HG02642 (cell line): ENCODE measurements around the gene MRPL23.

Experiments
- ATAC-seq: cut with Tn5 transposase; IDR thresholded peaks from one replicate; pipeline ENCODE4 v1.9.1; 2021; ENCODE audit warnings: mild to moderate bottlenecking; ENCODE audit not compliant: unreplicated experiment, poor library complexity

The MRPL23 gene

DNA sequence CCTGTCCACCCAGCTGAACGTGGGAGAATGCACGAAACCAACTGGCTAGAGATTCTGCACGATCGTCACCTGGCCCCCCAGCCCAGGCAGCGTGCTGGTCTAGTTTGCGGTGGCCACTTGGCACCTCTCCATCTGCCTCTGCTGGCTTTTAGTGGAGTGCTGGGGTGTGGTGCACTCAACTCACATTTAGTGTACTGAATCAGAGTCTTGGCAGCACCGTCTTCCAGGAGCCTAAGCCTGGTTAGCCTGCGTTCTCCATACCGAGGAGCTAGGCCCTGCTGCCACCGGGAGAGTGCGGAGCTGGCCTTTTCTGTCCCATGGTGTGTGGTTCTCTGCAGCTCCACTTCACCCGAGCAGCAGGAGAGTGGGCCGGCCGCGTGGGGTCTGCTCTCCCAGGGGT is 2.8 kb downstream of the MRPL23 start:
- no peak for ATAC-seq

DNA sequence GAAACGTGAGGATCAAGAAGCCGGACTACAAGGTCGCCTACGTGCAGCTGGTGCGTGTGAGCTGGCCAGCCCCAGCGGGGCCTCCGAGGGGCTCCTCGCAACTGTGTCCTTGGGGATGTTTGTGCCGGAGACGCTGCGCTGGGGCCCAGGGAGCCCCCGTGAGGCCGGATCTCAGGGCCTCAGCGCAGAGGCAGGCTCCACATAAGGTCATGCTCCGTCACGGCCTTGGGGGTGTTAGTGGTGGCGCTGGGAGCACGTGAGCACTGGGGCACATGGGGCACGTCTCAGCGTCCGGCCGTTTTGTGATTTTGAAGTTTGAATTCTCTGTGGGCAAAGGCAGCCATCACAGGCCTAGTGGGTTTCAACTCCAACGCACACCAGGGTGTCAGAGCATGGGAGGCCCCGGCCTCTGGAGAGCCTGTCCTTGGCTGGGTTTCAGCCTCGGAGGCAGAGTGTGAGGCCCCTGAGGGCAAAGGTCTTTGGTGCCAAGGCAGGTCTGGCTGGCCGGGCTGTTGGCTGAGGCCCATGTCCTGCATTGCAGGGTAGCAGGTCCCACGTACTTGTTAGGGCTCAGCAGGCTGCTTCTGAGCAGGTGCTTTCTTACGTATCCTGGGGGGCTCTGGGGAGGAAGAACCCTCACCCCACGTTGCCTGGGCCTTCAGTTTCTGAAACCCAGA is 5.8 kb downstream of the MRPL23 start:
- ATAC-seq: no peak

DNA sequence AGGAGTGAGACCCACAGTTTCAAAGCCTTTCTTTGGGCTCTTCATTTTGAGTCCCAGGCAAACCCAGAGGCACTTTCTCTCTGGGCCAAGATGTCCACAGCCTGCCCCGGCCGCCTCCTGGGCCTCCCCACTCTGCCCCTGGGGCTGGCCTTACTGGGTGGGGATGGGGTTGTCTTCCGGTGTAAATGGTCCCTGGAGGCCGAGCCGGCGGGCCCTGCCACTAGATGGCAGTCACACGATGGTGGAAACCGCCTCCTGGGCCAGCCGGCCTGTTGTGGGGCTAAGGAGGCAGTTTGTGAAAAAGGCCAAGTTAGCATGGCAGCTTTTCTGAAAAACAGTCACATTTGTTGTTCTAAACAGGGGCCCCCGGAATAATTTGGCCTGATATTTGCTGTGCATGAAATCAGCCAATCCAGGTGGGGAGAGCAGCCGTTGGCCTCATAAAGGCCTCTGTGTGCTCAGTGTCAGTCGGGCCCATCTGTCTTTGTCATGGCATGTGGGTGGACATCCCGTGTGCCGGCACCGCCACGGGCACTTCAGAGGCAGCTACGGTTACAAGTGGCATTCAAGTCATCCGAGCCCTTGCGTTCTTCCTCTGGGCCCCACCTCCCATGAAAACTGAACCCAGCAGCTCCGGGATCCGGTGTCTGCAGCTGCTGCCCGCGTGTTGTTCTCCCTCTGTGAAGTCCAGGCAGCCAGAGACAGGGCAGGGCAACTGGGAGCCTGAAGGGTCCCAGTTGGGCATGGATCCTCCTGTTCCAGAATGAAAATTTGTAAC is 6.5 kb downstream of the MRPL23 start:
- no peak for ATAC-seq

DNA sequence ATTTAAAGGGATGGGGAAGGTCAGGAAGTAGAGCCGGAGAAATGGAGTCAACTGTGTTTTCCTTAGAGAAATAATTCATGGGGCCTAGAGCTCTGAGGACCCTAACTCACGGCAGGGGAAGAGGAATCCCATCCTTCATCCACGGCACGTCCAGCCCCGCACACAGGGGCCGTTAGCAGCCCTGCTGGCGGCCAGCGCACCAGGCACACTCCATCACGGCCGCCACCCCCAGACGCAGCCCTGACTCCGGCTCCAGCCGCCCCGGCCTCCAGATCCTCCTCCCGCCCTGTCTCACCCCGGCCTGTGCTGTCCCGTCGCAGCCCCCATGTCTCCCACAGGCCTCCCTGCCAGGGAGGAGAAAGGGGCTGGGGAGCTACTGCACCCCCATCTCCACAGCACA is 11.2 kb downstream of the MRPL23 start:
- ATAC-seq: no peak

DNA sequence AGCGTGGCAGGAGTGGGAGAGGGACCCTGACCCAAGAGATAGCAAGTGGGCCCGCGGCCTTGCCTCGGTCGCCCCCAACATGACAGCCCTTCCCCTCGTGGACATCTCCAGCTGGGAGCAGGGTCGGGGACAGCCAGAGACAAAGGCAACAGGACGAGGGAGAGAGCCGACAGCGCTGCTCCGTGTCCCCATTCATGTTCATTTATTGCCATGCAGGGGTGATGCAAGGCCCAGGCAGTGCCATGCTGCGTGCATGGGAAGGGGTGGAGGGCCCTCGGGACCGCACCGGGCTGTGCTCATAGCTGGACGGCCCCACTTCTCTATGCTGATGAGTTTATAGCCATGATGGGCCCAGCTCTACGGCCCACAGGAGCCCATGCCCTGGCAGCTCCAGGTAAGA is 12.7 kb downstream of the MRPL23 start:
- ATAC-seq: no peak

DNA sequence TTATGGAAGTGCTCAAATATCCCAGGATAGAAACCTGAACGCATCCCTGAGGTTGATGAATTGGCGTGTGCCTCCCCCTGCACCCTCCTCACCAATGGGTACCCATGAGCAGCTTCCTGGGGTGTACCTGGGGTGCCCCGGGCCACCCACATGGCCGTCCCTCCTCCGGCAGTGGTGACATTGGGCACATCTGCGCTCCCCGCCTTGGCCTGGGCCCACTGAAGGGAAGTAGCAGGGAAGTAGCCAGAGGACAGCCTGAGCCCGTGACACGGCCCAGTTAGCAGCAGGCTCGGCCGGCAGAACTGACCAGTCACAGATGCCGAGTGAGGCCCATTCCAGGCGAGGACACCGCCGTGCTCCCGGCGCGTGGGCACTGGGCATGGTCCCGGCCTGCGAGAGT is 16.7 kb downstream of the MRPL23 start:
- no peak for ATAC-seq

DNA sequence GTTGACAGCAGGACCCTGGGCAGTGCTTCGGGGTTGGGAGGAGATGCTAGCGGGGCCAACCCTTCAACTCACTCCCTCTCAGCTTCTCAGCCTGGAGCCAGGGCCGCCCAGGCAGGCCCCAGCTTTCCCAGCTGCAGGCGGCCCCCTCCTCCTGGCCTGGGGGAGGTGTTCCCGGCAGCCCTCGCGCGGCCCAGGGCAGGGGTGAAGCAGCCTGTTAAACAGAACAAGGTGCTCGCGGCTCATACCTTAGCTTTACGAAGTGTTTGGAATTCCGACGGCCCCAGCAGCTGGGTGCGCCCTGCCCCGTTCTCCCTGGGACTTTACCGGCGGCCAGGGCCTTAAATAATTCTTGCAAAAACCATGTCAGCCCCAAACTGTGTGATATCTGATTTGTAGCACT is 17.2 kb downstream of the MRPL23 start:
- no peak for ATAC-seq

DNA sequence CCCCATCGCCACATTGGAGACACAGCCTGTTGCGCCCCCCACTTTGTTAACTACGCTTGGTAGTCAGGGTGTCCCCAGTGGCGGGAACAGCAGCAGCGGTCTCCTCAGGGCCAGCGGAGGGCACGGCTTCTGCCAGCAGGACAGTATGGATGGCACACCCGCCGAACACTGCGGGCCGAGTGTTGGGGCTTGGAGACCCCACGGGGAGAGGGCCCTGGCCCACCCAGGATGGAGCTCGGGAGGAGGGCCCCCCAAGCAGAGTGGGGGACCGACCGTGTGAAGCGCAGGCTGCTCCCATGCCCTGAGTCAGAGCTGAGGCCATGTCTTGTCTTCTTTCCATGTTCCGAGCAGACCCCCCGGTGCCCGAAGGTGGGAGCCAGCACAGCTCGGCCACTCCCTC is 17.8 kb downstream of the MRPL23 start:
- ATAC-seq: no peak

DNA sequence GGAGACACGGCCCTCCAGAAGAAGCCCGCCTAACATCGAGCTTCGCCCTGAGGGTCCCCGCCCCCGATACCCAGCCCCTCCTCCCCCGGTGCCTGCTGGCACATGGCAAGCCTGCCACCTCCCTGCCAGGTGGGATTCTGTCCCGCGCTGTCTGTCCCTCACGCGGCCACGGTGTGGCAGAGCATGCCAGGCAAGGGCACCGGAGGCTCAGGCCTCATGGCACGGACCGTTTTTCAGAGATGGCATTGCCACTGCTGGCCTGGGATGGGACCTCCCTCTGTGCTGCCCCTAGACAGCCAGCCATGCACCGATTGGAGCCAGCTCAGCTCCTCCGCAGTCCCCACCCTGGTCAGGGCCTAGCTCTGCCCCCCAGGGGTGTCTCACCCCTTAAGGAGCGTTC is 19.4 kb downstream of the MRPL23 start:
- no peak for ATAC-seq

DNA sequence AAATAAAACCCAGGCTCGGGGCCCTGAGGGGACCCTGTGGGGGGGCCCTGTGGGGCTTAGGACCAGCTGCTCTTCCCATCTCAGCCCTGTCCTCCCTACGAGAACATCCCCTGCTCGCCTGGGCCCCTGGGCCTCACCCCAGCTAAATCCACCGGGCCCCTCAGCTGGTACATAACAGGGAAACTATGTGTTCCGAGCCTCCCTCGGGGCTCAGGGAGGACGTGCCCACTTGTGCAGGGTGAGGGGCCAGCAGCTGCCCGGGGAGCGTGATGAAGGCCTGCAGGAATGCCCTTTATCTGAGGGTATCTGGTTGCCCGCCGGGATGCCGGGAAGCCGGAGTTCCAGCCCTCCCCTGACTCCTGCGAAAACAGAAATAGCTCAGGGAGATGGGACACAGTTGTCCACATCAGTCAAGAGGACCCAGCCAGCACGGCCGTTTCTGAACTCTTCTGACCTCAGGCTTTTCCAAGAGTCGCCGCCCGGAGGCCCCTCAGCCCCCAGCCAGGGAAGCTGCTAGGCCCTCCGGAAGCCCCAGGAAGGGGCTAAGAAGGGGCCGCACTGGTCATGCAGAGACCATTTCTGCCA is 20.6 kb downstream of the MRPL23 start:
- ATAC-seq: no peak

DNA sequence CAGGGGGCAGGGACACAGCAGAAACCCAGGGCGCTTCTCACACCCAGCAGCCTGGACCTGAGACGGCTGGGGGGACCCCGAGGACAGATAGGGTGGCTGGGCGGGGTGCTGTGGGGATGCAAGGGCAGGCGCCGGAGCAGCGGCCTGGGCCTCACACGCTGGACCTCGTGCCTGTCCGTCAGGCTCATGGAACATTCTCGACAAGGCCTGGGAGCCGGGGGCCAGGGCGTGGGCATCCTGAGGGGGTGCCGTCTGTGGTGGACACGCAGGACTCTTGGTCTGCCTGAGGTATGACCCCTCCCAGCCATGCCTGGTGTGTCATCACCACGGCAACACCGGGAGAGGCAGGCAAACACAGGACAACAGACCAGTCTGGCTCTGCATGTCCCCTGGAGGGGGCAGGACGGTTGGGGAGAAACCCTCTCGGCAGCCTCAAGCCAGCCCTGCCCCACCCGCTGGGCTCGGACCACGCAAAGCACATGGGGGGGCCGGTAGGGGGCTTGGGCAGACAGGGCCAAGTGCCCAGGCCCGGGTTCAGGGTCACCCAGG is 21.4 kb downstream of the MRPL23 start:
- ATAC-seq: no peak

DNA sequence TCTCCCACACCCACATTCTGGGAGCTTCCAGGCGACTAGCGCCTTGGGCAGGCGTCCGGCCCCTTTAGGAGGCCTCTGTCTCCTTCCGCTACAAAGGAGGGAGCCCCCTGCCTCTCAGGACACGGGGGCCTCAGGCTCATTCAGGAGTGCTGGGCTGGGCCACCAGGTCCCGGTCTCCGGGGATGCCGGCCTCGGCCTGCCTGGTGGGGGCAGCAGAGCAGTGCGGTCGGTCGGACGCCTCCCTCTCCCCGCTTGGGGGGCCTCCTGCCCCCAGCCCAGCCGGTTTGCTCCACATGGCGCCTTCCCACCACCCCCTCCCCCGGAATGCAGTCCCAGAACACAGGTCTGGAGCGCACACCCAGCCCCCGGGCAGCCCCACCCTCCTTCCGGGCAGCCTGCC is 21.9 kb downstream of the MRPL23 start:
- ATAC-seq: no peak

DNA sequence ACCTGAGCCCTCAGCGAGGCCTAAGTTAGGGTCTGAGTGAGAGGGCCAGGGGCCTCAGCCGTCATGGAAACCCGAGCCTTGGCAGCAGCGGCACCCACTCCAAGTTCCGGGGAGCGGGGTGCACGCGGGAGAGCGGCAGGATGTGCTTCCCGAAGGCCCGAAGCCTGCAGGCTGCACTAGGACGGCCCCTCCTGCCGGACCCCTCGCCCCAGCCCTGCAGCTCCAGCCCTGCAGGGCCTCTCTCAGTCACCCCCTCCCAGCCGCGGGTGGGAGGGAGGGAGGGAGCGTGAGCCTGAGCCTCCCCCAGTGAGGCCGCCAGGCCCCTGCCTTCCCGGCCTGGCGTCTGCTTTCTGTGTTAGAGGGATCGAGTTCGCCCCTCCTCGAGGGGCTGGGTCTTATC is 22.6 kb downstream of the MRPL23 start:
- no peak for ATAC-seq

DNA sequence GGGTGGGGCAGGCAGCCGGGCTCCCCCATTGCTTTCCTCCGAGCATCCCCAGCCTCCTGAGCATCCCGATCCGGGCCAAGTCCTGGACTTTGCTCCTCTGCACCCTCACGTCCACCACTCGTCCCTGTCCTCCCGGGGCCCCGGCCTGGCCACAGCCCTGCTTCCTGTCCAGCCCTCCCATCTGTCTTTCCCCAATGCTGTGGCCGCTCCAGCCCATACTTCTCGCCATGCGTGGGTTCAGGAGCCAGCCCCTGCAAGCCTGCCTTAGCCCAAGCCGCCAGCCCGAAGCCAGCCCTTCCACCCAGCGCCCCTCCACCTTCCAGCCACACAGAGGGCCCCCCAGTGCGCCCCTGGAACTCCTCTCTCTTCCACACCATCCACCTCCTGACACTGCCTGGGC is 23.8 kb downstream of the MRPL23 start:
- ATAC-seq: no peak

DNA sequence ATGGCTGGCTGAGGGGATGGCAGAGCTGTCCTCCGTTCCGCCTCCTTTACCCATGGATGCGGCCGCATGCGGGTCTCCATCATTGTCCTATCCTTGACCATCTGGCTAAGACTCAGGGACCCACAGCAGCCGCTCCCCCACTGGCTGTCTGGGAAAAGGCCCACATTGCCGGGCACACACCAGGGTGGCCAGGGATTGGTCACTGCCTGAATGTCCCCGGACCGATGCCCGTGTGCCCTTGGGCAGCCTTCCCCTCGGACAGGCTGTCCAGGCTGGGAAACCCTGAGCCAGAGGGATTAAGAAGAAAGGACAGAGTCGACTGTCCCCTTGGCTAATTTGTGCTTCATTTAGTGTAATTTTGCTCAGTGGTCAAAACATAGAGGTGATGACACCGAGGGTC is 28.1 kb downstream of the MRPL23 start:
- ATAC-seq: no peak

DNA sequence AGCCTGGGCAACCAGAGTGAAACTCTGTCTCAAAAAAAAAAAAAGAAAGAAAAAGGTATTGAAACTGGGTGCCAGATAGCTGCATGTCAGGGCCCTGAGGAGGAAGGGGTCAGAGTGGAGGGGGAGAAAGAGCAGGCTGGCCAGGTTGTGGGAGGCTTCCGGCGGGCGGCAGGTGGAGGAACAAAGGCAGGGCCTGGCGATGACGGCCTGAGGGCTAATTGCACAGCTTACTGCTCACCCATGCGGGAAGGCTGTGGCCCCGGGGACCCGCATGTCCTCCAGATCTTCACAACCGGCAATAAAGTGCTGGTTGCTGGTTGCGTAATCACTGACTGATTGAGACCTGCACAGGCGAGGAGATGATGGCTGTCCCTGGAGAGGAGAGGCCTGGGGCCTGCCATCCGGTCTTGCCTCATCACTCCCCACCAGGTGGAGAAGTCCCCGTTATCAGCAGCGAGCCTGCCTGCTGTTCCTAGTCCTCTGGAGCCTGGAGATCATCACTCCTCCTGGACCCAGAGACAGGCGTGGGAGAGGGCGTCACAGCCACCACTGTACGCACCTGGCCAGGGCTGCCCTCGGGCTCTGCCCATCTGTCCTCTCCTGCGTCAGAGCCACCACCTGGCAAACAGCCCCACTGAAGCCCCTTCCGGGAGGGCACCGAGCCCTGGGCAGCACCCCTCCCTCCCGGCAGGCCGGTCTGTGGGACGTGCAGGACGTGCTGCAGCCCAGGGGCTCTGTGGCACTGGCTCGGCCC is 31.8 kb downstream of the MRPL23 start:
- no peak for ATAC-seq

DNA sequence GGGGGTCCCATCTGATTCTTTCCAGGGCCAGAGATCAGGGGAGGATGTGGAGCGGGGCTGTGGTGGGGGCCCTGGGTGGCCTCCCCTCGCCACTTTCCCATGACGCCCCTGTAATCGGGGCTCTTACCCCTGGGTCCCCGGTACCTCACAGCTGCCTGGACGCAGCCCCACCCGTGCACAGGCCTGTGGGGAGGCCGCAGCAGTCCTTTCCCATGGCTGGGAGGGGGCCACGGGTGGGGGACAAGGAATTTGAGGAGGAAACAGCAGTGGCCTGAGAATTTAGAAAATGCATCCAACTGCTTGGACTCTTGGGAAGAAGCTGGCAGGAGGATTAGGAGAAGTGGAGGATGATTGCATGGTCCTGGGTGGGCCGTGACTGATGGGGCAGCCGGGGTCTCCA is 32.5 kb downstream of the MRPL23 start:
- ATAC-seq: no peak

DNA sequence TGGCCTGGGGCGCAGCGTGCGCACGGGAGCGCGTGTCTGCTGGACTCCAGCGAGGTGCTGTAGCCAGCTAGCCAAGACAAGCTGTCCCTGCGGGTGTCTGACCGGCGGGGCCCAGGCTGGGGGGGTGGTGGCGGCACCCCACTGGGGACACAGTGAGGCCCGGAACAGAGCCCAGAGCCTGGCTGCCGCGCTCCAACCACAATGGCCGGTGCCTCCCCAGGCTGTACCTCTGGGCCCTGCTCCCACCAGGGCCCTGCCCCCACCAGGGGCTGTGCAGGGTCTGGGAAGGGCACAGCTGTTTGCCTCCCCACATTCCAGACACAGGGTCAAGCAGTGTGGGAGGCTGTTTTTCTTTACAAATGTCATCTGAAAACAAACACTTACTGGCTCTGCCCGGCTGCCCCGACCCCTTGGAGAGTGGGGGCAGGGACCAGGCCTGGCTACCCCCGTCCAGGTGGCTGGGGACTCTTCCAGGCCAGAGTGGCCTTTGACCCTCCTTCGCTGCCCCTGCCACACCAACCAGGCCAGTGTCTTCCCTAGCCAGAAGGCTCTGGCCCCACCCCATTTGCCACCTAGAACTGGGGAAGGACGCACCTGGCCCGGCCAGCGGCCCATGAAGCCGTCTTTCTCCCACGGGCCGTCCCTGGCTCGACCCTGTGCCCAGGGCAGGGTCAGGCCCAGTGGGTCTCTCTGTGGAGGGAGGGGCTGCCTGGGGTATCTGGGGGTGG is 35.9 kb downstream of the MRPL23 start:
- ATAC-seq: no peak

DNA sequence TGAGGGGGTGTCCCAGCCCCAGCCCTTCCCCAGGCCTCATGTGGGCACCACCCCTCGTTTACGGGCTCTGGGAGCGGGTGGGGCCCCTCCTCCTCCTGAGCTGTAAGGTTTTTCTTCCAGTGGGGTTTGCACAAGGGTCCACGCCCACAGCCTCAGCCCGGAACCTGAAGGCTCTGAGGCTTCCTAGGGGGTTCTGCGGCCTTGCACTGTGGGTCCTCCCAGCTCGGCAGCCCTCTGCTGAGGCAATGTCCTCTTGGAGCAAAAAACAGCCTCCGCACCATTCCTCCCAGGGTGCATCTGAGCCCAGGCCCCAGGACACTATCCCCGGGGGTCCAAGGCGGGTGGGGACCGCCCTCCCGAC is 36.4 kb downstream of the MRPL23 start:
- ATAC-seq: no peak

DNA sequence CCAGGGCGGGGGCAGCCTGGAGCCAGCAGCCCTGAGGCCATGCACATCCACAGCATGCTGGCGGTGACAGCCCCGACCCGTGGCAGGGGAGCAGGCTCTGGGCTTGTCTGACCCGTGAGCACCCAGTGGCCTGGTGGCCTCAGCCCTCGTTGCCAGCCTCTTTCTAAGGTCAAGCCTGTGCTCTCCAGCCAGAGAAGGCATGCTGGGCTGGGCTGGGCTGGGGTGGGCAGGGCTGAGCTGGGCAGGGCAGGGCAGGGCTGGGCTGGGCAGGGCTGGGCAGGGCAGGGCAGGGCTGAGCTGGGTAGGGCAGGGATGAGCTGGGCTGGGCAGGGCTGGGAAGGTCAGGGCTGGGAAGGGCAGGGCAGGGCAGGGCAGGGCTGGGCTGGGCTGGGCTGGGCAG is 39.9 kb downstream of the MRPL23 start:
- no peak for ATAC-seq
